GM18502 (cell line): ENCODE results near the gene RABGGTA.

Experiments used
- ATAC-seq: cut with Tn5 transposase; IDR thresholded peaks from one replicate; pipeline ENCODE4 v1.9.1; 2021; ENCODE audit warnings: mild to moderate bottlenecking; ENCODE audit not compliant: unreplicated experiment, poor library complexity

Gene RABGGTA

DNA sequence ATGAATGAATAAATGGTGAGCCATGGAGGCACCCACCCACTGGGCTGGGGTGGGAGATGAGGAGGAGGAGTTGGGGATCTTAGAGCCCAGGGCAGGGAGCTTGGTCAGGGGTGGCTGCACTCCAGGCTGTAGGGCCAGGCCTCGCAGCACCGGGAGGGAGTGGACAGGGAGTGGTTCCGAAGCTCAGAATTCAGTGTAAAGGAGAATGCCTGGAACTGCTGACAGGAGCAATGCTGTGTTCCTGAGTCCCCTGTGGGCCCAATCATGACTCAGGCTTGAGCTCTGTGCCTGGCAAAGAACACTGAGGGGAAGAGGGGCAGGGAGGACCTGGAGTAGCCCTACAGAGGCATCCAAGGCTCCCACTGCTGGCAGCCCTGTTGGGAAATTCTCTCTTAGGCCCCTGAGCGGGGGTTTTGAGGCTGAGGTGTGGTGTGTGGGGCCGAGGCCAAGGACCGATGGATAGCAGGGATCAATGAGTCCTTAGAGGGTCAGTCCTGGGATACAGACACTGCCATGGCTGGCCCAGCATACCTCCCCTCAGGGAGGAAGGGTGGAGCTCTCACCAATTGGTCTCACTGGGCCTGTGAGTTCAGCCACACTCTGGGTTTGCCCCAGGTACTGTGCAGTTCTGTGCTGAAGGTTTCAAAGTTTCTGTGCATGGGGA, 9.5 kb upstream of the RABGGTA start:
- no peak for ATAC-seq

DNA sequence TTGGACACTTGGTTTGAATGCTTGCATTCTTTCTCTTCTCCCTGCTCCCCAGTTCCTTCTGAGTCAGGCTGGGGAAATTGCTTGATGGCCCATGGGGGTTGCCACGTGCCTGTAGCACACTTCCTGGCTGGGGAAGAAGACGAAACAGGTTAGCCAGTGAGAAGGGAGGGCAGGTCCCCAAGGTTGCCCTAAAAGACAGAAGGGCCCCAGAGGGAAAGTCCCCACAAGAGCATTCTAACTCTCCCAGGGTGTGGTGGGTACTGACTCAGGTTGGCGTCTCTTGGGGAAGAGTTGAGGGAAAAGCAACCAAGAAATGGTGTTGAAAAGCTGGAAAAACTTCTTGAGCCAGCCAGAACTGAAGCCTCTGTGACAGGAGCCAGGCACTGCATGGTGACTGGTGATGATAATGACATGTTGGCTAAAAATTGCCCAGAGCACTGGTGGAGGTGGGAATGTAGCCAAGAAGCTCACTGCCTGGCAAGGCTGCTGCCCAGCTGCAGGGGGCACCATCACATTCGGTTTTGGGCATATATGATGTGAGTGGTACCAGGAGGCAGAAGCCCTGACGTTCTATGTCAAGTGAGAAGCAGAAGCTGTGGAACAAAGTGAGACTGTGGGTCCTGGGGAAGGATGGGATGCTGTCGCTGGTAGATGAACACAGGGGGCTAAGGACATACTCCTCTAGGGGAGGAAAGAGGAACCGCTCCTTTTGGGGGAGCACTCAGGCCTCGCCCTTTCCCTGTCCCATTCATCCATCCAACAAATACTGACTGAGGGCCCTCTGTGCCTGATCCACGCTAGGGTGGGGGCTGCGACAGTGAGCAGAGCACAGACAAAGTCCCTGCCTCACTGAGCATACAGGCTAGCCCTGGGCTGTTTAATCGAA, 8.1 kb upstream of the RABGGTA start:
- ATAC-seq = peak; percentile 73

DNA sequence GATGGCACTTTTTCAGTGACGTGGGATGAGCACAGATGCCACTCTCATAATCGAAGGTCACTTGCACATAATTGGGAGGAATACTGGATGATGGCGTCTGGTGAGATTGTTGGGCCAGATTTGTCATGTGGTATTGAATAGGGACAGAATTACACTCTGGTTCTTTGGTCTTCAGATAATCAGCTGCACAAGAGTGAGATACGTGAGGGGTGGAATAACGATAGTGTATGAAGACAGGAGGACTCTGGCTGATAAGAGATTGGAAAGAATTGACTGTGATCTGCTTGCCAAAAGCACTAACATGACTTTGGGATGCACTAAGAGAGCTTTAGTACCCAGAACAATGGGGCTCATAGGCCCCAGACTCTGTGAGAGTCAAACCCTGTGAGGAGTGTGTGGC, 7.0 kb upstream of the RABGGTA start:
- ATAC-seq = no peak

DNA sequence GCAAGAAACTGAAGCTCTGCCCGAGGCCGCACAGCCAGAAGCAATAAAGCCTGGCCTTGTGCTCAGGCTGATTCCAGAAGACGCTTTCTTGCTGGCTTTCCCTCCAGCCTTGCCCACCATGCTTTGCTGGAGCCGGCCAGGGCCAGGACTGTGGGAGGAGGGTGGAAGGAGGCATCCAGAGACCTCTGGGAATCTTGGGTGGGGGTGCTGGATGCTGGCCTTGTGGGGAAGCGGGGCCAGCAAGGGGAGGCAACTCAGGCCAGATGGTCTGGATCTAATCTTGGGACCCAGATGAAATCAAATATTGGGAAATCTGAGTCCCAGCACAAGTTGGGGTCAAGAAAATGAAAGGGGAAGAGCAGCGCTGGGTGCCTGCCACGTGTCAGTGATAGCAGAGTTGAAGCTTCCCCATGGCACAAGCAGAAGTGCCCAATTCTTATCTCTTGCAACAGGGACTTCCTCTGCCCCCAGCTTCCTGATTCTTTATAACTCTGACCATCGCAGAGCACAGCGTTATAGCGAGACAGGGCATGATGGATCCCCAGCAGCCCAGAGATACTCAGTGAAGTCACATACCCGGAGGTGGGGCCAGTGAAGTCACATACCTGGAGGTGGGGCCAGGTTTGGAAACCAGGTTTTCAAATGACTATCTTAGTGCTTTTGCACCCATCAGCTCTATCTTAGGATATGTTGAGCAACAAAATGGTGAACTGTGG, 6.4 kb upstream of the RABGGTA start:
- ATAC-seq = no peak

DNA sequence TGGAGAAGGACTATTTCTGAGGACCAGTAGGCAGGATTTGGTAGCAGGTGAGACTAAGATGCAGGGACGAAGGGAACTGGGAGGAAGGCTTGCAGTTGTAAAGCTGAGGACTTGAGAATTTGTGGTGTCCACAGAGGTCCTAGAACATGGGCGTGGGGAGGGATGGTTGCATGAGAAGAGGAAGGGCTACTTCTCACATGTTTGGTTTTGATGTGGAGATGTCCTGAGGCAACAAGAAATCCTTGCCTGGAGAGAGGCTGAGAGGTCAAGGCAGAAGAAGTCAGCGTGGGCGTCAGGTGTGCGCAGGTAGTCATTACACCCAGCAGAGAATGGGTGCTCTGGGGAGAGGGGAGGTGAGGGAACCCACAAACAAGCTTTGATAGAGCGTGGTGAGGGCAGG, 5.7 kb upstream of the RABGGTA start:
- no peak for ATAC-seq

DNA sequence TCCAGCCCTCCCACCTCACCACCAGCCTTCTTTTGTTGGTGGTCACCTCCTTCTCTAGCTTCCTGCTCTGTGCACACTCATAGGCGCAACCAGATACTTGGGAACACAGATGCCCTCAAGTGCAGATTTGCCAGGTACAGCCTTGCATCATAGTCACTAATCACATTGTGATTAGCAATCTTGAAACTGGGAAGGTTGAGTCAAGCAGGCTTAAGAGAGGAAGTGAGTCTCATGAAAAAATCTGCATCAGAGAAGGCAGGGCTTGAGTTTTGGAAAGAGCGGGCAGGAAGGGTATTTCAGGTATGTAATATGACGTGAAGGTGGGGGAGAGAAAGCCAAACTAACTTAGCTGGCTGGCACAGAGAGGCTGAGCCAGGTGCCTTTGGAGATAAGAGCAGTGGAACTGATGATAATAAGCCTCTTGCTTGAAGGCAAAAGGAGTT, 2.7 kb upstream of the RABGGTA start:
- peak; percentile 50 for ATAC-seq

DNA sequence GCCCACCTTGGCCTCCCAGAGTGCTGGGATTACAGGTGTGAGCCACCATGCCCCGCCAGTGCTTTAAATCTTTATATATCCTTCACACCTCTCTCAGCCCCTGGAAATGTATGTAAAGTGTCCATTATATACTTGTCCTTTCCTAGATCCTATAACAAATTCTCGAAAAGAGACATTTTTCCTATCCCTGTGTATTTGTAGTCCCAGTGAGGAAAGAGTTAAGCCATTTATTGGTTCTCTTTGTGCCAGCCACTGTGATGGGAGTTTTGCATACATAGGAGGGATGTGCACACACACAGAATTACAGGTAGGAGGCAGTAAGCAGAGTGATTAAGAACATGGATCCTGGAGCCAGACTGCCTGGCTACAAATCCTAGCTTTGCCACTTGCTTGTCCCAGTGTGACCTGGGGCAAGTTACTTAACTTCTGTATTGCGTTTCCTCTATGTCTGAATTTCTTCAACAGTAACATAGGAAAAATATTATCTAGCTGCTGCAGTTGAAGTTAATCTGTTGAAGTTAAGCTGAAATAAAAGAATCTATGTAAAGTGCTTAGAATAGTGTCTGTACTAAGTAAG, 2.1 kb upstream of the RABGGTA start:
- no peak for ATAC-seq

DNA sequence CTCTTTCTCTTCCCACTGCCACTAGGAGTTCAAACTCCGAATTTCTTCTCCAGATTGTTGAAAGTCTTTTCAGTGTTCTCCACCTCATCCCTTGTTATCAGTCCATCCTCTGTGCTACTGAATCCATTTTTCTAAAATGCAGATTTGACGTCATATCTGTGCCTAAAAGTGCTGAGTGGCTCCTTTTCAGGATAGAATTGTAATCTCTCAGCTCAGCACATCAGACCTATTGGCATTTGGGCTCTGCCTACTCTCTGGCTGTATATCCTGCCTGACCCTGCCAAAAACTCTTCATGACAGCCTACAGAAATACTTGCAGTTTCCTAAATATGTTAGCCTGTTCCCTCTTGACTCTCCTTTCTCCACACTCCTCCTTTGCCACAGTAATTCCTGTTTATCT, 1.1 kb upstream of the RABGGTA start:
- no peak for ATAC-seq

DNA sequence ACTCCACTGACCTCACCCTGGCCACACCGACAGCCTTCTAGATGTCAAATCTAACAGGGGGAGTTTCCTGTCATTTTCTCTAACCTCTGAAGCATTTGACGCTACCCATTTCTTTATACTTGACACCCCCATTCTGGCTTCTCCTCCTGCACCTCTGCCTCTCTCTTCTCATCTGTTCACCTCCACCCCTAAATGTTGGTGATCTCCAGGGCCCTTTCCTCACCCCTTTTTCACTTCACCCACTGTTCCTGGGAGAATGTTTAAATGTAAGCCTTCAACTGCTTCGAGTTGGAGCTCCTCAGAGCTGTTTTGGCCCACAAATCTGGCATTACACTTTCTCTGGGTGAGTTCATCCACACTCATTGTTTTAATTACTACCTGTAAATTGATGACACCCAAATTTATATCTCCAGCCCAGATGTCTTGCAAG, 452 bp upstream of the RABGGTA start:
- no peak for ATAC-seq

DNA sequence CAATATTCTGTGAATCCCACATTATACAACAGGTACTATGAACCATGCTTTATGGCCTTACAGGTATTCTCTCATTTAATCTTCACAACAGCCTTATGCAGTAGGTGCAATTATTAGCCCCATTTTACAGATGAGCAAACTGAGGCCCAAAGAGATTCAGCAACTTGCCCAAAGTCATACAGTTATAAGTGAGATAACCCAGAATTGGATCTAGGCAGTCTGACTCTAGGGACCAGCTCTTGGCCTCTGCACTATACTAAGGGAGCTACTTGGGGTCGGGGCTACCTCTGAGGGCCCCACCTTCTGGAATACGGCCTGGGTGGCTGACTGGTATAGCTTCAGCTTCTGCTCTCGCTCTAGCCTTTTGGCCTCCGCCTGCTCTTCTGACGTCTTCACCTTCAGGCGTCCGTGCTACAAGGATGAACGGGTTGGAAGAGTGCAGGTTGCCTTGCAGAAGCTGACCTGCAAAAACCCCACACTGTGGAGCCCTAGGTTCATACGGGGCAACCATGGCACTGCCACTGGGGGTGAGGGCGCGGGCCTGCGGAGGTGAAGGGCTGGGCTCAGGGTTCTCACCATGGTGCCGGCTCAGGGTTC, 762 bp downstream of the RABGGTA start:
- peak; percentile 1 for ATAC-seq

DNA sequence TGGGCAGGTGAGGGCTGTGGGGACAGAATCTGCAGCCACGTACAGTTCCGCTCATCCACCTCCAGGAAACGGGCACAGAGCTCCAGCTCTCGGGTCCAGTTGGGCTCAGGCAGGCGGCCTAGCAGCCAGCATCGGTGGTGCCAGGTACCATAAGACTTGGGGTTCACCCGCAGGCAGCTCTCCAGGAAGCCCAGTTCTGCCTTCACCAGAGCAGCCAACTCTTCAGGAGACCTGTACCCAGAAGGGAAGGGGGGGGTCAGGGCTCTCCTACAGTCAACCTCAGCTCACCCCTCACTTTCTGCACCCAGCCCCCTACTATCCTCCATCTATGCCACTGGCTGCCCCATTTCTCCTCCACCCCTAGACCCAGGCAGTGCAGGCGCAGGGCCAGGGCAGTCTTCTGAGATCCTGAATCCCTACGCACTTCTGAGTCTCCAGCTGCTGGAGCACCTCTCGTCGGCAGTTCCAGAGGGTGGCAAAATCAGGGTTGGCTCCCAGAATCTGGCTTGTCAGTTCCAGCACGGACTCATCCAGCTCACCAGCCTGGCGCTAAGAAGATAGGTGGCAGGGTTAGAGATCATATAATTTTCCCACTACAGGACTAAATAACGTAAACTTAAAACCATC, 1.4 kb downstream of the RABGGTA start:
- no peak for ATAC-seq

DNA sequence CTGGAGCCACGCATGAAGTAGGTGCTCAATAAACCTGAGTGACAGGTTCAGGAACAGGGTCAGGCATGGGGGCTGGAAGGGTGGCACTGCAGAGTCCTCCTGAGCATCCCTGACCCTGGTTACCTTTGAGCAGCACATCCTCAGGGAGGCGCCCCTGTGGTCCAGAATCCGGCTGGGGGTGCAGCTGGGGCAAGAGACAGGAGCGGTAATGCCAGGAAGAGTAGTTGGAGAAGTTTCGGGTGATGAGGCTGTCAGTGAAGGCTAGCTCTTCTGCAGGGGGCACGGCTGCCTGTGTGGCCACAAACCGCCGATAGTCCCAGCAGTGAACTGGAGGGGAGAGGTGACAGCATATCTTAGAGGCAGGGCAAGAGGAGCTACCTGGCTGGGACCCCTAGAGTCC, 2.0 kb downstream of the RABGGTA start:
- no peak for ATAC-seq

DNA sequence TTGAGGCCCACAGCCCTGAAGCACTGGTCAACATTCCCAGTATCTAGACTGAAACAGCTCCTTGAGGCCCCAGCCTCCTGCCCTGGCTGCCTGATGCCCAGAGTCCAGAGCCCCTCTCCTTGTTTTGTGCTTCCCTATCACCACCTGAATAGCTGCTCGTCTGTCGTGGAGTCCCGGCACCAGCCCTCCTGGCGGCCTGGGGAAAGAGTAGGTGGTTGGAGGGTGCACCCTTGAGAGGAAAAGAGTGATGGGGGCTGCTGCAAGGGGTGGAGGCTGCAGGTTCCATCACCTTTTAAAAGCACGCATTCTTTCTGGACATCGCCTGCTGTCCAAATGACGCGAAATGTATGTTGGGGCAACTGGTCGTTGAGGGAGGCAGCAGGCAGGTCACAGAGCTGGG, 3.2 kb downstream of the RABGGTA start:
- no peak for ATAC-seq

DNA sequence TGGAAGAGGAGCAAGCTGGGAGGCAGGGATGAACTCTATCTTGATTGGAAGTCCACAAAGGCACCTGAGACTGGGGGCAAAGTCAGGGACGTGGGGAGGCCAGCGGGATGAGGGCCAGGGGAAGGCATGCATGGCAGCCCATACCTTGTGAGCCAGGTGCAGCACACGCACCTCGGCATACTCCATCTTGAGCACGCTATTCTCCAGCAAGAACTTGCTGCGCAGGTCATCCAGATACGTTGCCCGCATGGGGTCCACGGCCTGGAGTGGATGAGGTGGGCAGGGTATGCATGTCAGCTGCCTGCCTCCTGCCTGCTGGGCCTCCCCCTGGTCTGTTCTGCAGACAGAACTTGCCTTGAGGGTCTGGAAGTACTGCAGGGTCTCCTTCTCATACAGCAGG, 3.9 kb downstream of the RABGGTA start:
- no peak for ATAC-seq

DNA sequence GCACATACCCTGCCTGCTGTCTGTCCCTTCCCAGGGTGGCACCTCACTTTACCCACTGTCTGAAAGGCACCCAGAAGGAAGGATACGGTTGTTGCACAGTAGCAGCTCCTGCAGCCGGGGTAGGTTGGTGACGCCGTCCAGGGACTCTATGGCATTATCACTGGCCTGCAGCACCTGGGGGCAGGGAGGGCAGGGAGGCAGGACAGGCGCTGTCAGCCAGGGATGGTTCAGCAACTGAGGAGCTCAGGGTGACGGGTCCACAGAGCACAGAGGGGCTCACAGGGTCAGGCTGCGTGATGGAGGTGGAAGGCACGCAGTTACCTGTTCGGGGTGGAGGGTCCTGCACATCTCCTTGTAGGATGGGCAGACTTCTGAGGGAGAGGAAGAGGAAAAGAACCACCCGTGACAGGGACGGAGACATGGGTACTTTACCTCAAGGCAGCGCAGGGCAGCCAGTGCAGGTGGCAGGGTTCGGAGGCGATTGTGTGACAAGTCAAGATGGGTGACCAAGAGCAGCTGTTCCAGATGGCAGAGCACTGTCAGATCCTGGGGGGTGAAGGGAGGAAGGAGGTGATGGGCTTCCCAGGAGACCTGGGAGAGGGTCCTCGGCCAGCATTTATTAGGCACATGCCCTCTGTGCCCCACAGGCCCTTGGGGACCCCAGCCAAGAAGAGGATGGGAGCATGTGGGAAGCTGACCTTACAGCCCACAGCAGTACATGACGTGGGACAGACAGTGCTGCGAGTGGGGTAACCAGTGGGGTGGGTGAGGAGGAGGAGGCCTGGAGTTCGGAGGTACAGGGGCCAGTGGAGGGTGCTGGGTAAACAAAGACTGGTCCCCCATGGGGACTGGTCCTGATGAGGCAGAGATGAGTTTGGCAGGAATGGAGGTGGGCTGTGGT, 4.8 kb downstream of the RABGGTA start:
- ATAC-seq = no peak

DNA sequence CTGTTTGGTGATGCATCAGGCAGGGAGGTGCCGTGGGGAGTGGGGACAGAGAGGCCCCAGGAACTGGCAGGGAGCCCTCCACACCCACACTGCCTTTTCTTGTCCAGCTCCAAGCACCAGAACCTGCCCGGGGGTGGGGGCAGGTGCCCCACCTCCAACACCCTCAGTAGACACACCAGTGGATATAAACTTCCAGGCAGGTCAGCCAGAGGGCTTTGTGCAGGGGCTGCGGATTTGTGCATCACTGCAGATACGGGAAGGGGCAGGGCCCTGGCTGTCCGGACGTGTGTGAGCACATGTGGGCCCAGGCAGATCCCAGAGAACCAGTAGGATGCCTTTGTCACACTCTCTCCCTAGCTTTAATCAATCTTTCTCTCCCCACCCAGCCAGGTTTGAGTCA, 7.1 kb downstream of the RABGGTA start:
- ATAC-seq = no peak

DNA sequence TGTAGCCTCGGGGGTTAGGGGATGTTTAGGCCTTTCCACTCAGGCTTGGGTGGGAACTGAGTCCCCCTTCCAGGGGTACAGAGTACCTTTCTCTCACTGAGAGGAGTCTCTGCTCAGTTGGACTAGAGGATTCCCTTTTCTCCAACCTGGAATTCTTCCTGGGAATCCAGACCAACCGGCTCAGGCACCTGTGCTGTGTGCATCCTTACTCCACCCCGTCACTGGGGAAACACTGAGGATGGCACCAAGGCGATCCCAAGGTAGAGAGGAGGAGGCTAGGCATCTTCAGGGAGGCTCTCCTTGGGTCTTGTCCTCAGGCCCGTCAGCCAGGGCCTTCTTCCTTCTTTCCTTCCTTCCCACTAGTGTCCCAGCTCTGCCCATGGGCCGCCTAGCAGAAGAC, 7.5 kb downstream of the RABGGTA start:
- ATAC-seq = no peak

DNA sequence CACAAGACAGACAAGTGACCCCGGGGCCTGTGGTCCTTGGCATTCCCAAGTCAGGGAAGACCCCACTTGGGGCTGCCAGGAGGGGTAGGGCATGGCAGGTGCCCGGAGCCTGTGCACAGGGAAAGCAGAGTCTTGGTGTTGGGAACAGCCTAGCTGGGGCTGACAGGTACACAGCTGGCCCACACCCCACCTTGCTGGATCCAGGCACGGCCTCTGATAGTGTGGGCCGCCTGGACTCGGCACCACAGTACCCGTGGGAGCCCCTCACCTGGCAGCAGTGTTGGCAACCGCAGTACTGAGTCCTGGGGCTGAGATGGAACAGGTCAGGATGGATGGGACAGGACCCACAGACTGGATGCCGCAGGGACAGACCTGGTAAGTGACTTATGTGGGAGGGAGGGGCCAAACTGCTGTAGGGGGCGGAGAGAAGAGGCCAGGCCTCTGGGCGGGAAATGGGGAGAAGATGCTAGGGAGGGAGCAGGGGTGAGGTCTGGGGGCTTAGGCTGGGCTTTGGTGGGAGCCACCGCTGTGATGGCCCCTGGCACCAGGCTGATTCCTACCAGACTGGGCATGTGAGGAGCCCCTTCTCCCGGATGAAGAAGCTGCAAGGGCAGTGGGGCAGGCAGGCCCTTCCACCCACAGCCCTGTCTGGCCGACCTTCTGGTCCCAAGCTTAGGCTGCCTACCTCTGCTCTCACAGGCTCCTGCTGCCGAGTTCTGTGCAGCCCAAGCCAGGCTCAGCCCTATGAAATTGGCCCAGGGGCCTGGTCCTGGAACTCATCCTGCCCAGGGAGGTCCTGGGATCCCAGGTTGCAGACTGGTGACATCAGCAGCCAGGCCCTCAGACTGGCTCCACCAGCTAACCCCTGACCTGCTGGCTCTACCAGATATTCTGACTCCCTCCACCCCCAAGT, 8.3 kb downstream of the RABGGTA start, which contains the start of gene TGM1:
TGM1 (minus strand) TSS at position 357 of the 913 bp plus-strand sequence. CDS start 825 bp downstream, outside the sequence.
- no peak for ATAC-seq
